Measurements from ENCODE around the gene SLC19A2.
A peak's percentile ranks its signal among the peaks of the same experiment; 100 is the strongest.

SLC19A2 gene

DNA sequence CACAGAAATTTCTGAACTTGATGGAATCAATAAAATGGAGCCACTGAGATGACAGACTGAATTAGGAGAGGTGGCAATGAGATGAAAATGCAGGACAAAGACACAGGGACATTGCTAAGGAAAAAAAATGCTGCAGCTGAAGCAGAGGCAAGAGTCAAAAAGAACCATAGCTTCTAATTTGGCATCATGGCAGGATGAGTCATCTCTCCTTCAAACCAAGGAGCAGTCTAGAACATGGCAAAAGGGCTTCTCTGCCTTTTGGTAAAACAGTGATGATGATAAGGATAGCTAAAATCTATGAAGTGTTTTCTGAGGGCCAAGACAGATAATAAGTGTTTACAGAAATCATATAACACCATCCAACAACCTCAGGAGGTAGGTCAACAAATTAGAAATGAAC lies 16.8 kb downstream of the SLC19A2 start:
- no peak overlapping the region for H3K27ac ChIP-seq (ENCODE audit: low read length)
- no peak overlapping the region for H3K4me3 ChIP-seq (ENCODE audit: low read depth in 1 of 2, low read length in 2 of 2)
- H3K36me3 ChIP-seq (ENCODE audit: control insufficient read depth in 1 of 2, insufficient read depth in 2 of 2, low read length in 2 of 2): peaks cover 0 to 11% of the 10 kb centered on the region in 2 donors

DNA sequence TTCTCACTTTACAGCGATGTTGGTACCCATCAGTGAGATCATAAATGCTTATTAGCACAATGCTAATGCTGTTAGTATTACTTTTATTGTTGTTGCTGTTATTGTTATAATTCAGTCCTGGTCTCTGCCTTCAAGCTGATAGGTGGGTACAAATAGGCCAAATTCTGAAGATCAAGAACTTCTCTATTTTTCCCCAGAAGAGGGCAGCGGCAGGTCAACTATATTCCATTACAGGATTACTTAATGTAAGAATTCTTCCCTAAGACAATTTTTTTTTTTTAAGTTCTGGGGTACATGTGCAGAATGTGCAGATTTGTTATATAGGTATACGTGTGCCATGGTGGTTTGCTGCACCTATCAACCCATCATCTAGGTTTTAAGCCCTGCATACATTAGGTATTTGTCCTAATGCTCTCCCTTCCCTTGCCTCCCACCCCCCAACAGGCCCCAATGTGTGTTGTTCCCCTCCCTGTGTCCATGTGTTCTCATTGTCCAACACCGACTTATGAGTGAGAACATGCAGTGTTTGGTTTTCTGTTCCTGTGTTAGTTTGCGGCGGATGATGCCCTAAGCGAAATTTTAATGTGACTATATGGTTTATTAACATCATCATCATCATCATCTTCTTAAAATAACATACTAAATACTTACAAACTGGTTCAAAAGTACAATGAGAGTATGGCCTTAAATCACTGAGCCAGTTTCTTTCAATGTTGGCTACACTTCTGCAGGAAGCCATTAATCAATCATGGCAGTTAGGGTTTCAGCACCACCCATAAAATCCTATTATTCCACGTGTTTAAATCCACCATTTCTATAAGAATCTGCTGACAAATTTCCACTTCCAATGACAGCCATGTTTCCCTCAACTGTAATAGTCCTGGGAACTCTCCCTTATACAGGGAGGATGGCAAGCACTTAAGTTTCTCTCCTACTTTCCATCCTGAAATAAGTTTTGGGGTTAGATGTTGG lies 19.2 kb downstream of the SLC19A2 start:
- no peak overlapping the region for H3K4me3 ChIP-seq (ENCODE audit: low read depth in 1 of 2, low read length in 2 of 2)
- no peaks in the 10 kb centered on the region for H3K4me1 ChIP-seq (ENCODE audit: control insufficient read depth in 1 of 2, insufficient read depth in 2 of 2, low read length in 2 of 2)
- H3K9me3 ChIP-seq (ENCODE audit: control insufficient read depth in 1 of 2, low read length in 2 of 2): no peaks in the 10 kb centered on the region
- H3K27me3 ChIP-seq (ENCODE audit: low read depth, low read length): no peaks in the 10 kb centered on the region
- H3K27ac ChIP-seq (ENCODE audit: low read length): no peak overlapping the region
- H3K36me3 ChIP-seq (ENCODE audit: control insufficient read depth in 1 of 2, insufficient read depth in 2 of 2, low read length in 2 of 2): peaks cover 0 to 11% of the 10 kb centered on the region in 2 donors

More for the DNA sequence above, 16.8 kb downstream of the SLC19A2 start:
- Histone ChIP-seq H3K27me3 (ENCODE audit: low read depth, low read length) (no peaks in the 10 kb centered on the region), H3K9me3 (ENCODE audit: control insufficient read depth in 1 of 2, low read length in 2 of 2) (no peaks in the 10 kb centered on the region), H3K4me1 (ENCODE audit: control insufficient read depth in 1 of 2, insufficient read depth in 2 of 2, low read length in 2 of 2) (no peaks in the 10 kb centered on the region)

DNA sequence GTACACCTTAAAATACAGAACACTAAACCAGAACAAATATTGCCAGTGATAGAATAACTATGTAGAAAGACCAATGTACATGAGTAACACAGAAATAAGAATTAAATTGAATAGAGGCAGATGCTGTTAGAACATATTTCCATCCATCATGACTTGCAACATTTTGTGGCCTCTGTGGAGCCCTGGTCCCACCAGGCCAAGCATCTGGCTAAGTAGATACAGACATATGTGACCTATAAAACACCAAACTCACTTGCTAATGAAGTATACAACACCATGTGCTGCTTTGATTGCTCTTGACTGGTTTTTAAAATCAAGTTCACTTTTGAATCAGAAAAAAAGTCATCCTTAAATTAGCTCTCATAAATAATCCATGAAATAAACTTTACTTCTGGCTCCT lies 20.5 kb downstream of the SLC19A2 start:
- Histone ChIP-seq H3K4me1 (ENCODE audit: control insufficient read depth in 1 of 2, insufficient read depth in 2 of 2, low read length in 2 of 2) (peaks cover 0 to under 1% of the 10 kb centered on the region in 2 donors), H3K36me3 (ENCODE audit: control insufficient read depth in 1 of 2, insufficient read depth in 2 of 2, low read length in 2 of 2) (peaks cover 0 to 11% of the 10 kb centered on the region in 2 donors), H3K27me3 (ENCODE audit: low read depth, low read length) (no peaks in the 10 kb centered on the region), H3K27ac (ENCODE audit: low read length) (no peak overlapping the region), H3K4me3 (ENCODE audit: low read depth in 1 of 2, low read length in 2 of 2) (no peak overlapping the region), H3K9me3 (ENCODE audit: control insufficient read depth in 1 of 2, low read length in 2 of 2) (no peaks in the 10 kb centered on the region)

DNA sequence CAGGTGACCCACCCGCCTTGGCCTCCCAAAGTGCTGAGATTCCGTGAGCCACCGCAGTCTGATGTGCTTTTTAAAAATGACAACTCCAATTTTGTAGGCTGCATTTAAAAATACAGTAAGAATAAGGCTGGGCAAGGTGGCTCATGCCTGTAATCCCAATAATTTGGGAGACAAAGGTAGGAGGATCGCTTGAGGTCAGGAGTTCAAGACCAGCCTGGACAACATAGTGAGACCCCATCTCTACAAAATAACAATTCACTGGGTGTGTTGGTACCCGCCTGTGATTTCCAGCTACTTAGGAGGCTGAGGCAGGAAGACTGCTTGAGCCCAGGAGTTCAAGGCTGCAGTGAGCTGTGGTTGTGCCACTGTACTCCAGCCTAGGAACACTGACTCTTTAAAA lies 23.4 kb downstream of the SLC19A2 start:
- Histone ChIP-seq H3K4me3 (ENCODE audit: low read depth in 1 of 2, low read length in 2 of 2) (no peak overlapping the region), H3K9me3 (ENCODE audit: control insufficient read depth in 1 of 2, low read length in 2 of 2) (peaks cover 0 to 3% of the 10 kb centered on the region in 2 donors), H3K36me3 (ENCODE audit: control insufficient read depth in 1 of 2, insufficient read depth in 2 of 2, low read length in 2 of 2) (no peaks in the 10 kb centered on the region), H3K27ac (ENCODE audit: low read length) (no peak overlapping the region), H3K4me1 (ENCODE audit: control insufficient read depth in 1 of 2, insufficient read depth in 2 of 2, low read length in 2 of 2) (peaks cover 0 to 4% of the 10 kb centered on the region in 2 donors), H3K27me3 (ENCODE audit: low read depth, low read length) (no peaks in the 10 kb centered on the region)

DNA sequence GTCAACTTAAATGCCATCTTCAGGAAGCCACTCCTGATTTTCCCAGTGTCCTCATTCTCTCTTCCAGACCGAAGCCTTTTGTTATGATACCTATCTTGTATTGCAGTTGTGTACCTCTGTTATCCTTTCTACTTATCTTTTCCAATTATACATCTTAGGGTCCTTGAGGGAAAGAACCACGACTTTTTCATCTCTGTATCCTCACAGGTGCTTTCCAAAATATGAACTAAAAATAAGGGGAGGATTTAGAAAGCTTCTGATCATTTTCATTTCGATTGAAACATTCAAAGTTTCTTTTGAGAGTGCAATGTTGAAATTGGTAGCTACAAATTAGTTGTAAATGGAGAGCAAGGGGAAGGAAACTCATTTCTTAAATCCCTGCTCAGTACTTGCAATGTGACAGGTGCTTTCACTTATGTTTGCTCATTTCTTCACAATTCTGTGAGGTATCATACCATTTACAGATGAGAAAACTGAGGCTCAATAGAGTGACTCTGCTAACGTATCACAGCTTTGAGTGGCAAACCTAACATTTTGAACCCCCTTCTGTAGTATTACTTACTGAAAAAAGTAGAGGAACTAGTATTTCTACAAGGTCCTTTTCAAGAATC lies 24.2 kb downstream of the SLC19A2 start:
- Histone ChIP-seq H3K4me3 (ENCODE audit: low read depth in 1 of 2, low read length in 2 of 2) (no peak overlapping the region), H3K4me1 (ENCODE audit: control insufficient read depth in 1 of 2, insufficient read depth in 2 of 2, low read length in 2 of 2) (peaks cover 0 to 4% of the 10 kb centered on the region in 2 donors), H3K9me3 (ENCODE audit: control insufficient read depth in 1 of 2, low read length in 2 of 2) (peaks cover 0 to 5% of the 10 kb centered on the region in 2 donors), H3K36me3 (ENCODE audit: control insufficient read depth in 1 of 2, insufficient read depth in 2 of 2, low read length in 2 of 2) (no peaks in the 10 kb centered on the region), H3K27me3 (ENCODE audit: low read depth, low read length) (no peaks in the 10 kb centered on the region), H3K27ac (ENCODE audit: low read length) (no peak overlapping the region)

DNA sequence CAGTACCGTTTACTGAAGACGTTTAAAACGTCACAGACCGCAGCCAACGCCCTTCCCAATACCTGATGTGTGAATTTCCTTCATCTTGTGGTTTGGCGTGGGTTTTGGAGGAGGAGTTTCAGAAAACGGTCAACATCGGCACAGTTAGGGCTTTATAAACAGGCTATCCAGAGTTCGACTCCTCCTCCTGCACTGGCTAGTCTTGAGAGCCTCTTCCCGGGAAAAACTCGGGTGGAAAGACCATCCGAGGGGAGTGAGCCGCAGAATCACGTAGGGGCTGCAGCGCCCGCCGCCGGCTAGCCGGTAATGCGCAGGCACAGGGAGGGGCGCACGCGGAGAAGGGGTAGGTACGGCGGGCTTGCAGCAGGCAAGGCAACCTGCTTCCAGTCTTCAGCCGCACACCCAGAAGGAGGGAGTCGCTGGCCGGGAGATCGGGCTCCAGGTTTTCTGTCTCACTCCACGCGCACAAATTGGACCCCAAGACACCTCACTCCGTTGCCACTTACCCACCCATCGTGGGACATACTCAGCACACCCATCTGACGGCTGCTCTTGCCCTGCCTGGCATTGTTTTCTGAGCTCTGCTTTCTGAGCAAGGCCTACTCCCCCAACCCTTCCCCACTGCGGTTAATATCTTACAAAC lies 25.4 kb downstream of the SLC19A2 start:
- Histone ChIP-seq H3K4me3 (ENCODE audit: low read depth in 1 of 2, low read length in 2 of 2) (peak overlapping the region in 1 of 2 donors; percentile 66), H3K9me3 (ENCODE audit: control insufficient read depth in 1 of 2, low read length in 2 of 2) (peaks cover 0 to 5% of the 10 kb centered on the region in 2 donors), H3K27ac (ENCODE audit: low read length) (no peak overlapping the region)

DNA sequence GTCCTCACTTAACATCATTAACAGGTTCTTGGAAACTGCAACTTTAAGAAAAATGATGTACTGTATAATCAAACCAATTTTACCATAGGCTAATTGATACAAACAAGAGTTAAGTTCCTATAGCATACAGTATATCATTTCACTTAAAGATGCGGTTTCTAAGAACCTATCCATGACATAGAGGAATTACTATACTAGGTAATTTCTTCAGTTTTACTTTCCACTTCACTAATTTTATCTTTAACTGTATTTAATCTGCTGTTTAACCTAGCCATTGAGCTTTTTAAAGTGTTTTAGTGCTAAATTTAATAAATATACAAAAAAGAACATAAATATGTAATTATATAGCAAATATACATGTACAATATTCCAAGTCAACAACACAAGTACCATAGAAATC lies 28.3 kb downstream of the SLC19A2 start:
- Histone ChIP-seq H3K36me3 (ENCODE audit: control insufficient read depth in 1 of 2, insufficient read depth in 2 of 2, low read length in 2 of 2) (no peaks in the 10 kb centered on the region), H3K4me1 (ENCODE audit: control insufficient read depth in 1 of 2, insufficient read depth in 2 of 2, low read length in 2 of 2) (peaks cover 0 to 4% of the 10 kb centered on the region in 2 donors), H3K27ac (ENCODE audit: low read length) (no peak overlapping the region), H3K4me3 (ENCODE audit: low read depth in 1 of 2, low read length in 2 of 2) (no peak overlapping the region), H3K27me3 (ENCODE audit: low read depth, low read length) (no peaks in the 10 kb centered on the region), H3K9me3 (ENCODE audit: control insufficient read depth in 1 of 2, low read length in 2 of 2) (peaks cover 0 to 5% of the 10 kb centered on the region in 2 donors)

More for the DNA sequence above, 25.4 kb downstream of the SLC19A2 start:
- Histone ChIP-seq H3K4me1 (ENCODE audit: control insufficient read depth in 1 of 2, insufficient read depth in 2 of 2, low read length in 2 of 2) (peaks cover 0 to 4% of the 10 kb centered on the region in 2 donors), H3K27me3 (ENCODE audit: low read depth, low read length) (no peaks in the 10 kb centered on the region), H3K36me3 (ENCODE audit: control insufficient read depth in 1 of 2, insufficient read depth in 2 of 2, low read length in 2 of 2) (no peaks in the 10 kb centered on the region)

DNA sequence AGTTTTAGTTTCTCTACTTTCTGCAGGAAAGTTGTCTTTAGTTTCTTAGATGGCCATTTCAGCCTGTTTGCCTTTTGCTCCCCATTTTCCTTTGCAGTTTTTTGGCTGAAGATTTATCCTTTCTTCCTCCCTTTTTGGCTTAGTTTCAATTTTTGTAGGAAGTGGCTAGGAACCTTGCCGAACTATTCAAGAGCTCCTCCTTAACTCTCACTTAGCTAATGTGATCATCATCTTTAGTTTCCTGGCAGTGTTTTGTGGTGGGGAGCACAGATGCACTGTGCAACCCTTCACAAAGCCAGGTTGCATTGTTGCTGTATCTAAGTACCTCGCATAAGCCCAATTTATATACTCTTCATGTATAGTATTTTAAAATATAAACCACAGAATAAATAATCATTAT lies 29.7 kb downstream of the SLC19A2 start:
- Histone ChIP-seq H3K27me3 (ENCODE audit: low read depth, low read length) (no peaks in the 10 kb centered on the region), H3K4me1 (ENCODE audit: control insufficient read depth in 1 of 2, insufficient read depth in 2 of 2, low read length in 2 of 2) (peaks cover 0 to 4% of the 10 kb centered on the region in 2 donors), H3K27ac (ENCODE audit: low read length) (no peak overlapping the region)

DNA sequence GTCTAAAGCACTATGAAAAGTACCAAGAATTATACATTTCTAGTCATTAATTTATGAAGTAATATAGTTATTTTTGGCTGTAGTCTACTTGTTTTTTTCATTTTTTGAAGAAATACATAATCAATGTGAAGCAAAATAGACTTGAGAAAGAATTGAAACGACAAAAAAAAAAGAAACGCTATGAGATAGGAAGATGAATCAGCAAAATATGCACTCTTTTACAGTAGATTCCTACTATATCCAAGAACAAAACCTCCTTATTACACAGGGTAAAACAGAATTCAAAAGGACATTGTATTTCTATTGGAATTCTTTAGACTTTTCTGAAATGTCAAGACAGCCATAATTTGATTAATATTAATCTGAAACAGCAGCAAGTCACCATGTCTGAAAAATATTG lies 32.8 kb downstream of the SLC19A2 start:
- no peaks in the 10 kb centered on the region for H3K36me3 ChIP-seq (ENCODE audit: control insufficient read depth in 1 of 2, insufficient read depth in 2 of 2, low read length in 2 of 2)
- H3K9me3 ChIP-seq (ENCODE audit: control insufficient read depth in 1 of 2, low read length in 2 of 2): peaks cover 0 to 2% of the 10 kb centered on the region in 2 donors
- no peak overlapping the region for H3K27ac ChIP-seq (ENCODE audit: low read length)
- no peaks in the 10 kb centered on the region for H3K27me3 ChIP-seq (ENCODE audit: low read depth, low read length)
- H3K4me1 ChIP-seq (ENCODE audit: control insufficient read depth in 1 of 2, insufficient read depth in 2 of 2, low read length in 2 of 2): no peaks in the 10 kb centered on the region
- no peak overlapping the region for H3K4me3 ChIP-seq (ENCODE audit: low read depth in 1 of 2, low read length in 2 of 2)

More for the DNA sequence above, 29.7 kb downstream of the SLC19A2 start:
- Histone ChIP-seq H3K4me3 (ENCODE audit: low read depth in 1 of 2, low read length in 2 of 2) (no peak overlapping the region), H3K9me3 (ENCODE audit: control insufficient read depth in 1 of 2, low read length in 2 of 2) (peaks cover 0 to 5% of the 10 kb centered on the region in 2 donors), H3K36me3 (ENCODE audit: control insufficient read depth in 1 of 2, insufficient read depth in 2 of 2, low read length in 2 of 2) (no peaks in the 10 kb centered on the region)

DNA sequence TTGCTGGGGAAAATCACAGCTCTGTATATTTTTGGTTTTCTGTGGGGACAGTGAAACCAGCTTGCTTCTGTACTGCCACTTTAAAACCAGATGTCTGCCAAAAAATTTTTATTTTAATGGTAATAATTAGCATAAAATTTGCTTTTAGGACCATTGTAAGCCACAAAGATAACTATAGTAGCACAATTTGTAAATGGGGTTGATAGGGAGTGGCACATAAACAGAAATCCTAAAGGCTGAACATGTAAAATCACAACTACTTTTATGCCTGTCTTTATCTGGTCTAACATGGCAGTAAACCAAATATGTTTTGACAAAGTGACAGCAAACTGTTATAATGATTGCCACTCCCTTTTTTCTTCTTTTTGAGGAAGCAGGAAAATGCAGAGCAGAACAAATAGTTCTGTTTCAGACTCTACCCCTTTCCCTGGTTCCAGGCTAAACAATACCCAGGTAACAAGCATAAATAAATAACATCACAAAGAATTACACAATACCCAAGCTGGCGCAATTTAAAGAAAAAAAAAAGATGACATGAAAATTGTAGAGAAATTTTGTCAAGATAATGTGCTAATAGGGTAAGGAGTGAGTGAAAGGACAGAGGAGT lies 34.4 kb downstream of the SLC19A2 start:
- H3K9me3 ChIP-seq (ENCODE audit: control insufficient read depth in 1 of 2, low read length in 2 of 2): no peaks in the 10 kb centered on the region
- no peaks in the 10 kb centered on the region for H3K27me3 ChIP-seq (ENCODE audit: low read depth, low read length)
- no peaks in the 10 kb centered on the region for H3K4me1 ChIP-seq (ENCODE audit: control insufficient read depth in 1 of 2, insufficient read depth in 2 of 2, low read length in 2 of 2)
- no peaks in the 10 kb centered on the region for H3K36me3 ChIP-seq (ENCODE audit: control insufficient read depth in 1 of 2, insufficient read depth in 2 of 2, low read length in 2 of 2)
- no peak overlapping the region for H3K4me3 ChIP-seq (ENCODE audit: low read depth in 1 of 2, low read length in 2 of 2)
- no peak overlapping the region for H3K27ac ChIP-seq (ENCODE audit: low read length)

DNA sequence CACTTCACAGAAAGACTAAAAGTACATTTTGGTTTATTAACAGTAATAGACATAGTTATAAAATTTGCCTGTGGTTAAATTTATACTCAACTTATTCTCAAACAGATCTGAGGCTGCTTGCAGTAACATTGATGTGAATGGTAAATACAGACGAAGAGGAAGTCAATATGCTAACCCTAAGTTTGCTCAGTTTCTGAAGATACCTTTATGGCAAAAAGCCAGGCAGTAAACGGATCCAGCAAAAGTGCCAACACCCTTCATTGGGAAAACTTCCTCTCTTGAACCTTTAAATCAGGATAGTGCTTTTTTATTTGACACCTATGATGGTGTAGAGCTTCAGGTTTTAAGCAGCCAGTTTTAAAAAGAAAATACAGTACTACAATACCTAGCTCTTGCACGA lies 41.8 kb downstream of the SLC19A2 start:
- H3K27me3 ChIP-seq (ENCODE audit: low read depth, low read length): no peaks in the 10 kb centered on the region
- H3K36me3 ChIP-seq (ENCODE audit: control insufficient read depth in 1 of 2, insufficient read depth in 2 of 2, low read length in 2 of 2): no peaks in the 10 kb centered on the region
- H3K4me3 ChIP-seq (ENCODE audit: low read depth in 1 of 2, low read length in 2 of 2): no peak overlapping the region
- H3K9me3 ChIP-seq (ENCODE audit: control insufficient read depth in 1 of 2, low read length in 2 of 2): no peaks in the 10 kb centered on the region
- no peaks in the 10 kb centered on the region for H3K4me1 ChIP-seq (ENCODE audit: control insufficient read depth in 1 of 2, insufficient read depth in 2 of 2, low read length in 2 of 2)
- H3K27ac ChIP-seq (ENCODE audit: low read length): no peak overlapping the region
